Measurements from ENCODE around the gene FSIP1. TPM values are rescaled to one million over a fixed set of nuclear protein-coding genes. Genes with fewer than 3 reads are reported as not detected.

FSIP1 gene
- polyA plus RNA-seq, 3 donors = 0.10 to 0.48 (median 0.21) TPM

DNA sequence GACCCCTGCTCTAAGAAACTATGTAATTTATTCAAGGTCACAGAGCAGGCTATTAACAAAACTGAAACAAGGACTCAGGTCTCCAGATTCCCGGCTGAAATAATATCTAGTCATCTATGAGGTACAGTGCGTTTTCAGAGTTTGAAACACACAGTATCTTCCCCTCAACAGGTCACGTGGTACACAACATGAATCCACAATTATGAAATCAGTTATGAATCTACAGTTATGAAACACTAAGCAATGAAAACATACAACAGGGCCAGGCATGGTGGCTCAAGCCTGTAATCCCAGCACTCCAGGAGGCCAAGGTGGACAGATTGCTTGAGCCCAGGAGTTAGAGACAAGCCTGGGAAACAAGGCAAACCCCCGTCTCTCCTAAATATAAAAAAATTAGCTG, 72.7 kb downstream of the FSIP1 start:
- intact Hi-C loops (cut with micrococcal nuclease) = no loop called here

DNA sequence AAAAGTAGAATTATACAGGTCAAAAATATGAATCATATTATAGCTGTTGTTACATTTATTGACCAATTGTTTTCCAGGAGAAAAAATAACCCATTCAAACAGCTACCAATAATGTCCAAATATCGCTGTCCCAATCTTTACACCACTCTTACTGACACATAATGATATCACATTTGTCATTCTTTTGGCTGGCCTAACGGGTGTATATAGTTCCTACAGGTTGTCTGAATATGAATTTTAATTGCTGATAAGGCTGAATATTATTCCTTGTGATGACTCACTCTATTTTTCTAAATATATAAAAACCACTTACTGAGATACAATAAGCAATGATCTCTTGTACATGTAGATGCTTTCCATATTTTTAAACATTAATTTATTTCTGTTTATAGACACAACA, 76.4 kb downstream of the FSIP1 start:
- Histone ChIP-seq H3K9me3 (replicated peaks in 1 of 2; ENCODE audit: control insufficient read depth in 1 of 2, insufficient read depth in 1 of 2, low read length in 2 of 2) (no peaks in the 10 kb centered on the region), H3K27ac (ENCODE audit: low read depth in 1 of 2, low read length in 2 of 2) (no peak overlapping the region), H3K79me2 (ENCODE audit: insufficient read depth, low read length) (no peaks in the 10 kb centered on the region), H3K4me1 (ENCODE audit: control insufficient read depth in 1 of 2, insufficient read depth in 2 of 2, low read length in 2 of 2) (no peaks in the 10 kb centered on the region), H3K4me2 (replicated peaks; ENCODE audit: extremely low read depth, low read length, poor library complexity, severe bottlenecking) (no peak overlapping the region), H3K4me3 (replicated peaks in 1 of 3; ENCODE audit: low read depth in 2 of 3, low read length in 3 of 3) (no peak overlapping the region), H4K20me1 (ENCODE audit: insufficient read depth, low read length) (no peaks in the 10 kb centered on the region), H3K27me3 (ENCODE audit: control insufficient read depth in 2 of 2, insufficient read depth in 2 of 2, low read length in 2 of 2) (no peaks in the 10 kb centered on the region), H2AFZ (ENCODE audit: insufficient read depth, low read depth, low read length, poor library complexity, severe bottlenecking) (no peak overlapping the region), H3K36me3 (replicated peaks in 1 of 2; ENCODE audit: control insufficient read depth in 1 of 2, insufficient read depth in 2 of 2, low read length in 2 of 2) (no peaks in the 10 kb centered on the region), H3K9ac (ENCODE audit: insufficient read depth, low read length, poor library complexity, severe bottlenecking) (no peak overlapping the region)
- no peak overlapping the region for H3K27ac Mint-ChIP-seq
- no peak overlapping the region for H3K4me3 Mint-ChIP-seq
- no peaks in the 10 kb centered on the region for H3K4me1 Mint-ChIP-seq
- H3K36me3 Mint-ChIP-seq = no peaks in the 10 kb centered on the region
- DNase-seq = no peak
- no CpG with 5 or more reads among the region's 2 CpGs for WGBS (ENCODE audit: insufficient coverage)
- no peaks in the 10 kb centered on the region for H3K27me3 Mint-ChIP-seq (ENCODE audit: low read depth in 3 of 3)
- H3K9me3 Mint-ChIP-seq = no peaks in the 10 kb centered on the region
- intact Hi-C loops (cut with micrococcal nuclease) = no loop called here
- TF ChIP-seq, protein P1, sequence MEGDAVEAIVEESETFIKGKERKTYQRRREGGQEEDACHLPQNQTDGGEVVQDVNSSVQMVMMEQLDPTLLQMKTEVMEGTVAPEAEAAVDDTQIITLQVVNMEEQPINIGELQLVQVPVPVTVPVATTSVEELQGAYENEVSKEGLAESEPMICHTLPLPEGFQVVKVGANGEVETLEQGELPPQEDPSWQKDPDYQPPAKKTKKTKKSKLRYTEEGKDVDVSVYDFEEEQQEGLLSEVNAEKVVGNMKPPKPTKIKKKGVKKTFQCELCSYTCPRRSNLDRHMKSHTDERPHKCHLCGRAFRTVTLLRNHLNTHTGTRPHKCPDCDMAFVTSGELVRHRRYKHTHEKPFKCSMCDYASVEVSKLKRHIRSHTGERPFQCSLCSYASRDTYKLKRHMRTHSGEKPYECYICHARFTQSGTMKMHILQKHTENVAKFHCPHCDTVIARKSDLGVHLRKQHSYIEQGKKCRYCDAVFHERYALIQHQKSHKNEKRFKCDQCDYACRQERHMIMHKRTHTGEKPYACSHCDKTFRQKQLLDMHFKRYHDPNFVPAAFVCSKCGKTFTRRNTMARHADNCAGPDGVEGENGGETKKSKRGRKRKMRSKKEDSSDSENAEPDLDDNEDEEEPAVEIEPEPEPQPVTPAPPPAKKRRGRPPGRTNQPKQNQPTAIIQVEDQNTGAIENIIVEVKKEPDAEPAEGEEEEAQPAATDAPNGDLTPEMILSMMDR (IDR thresholded peaks at IDR 0.05) = no peak

More for the DNA sequence above, 72.7 kb downstream of the FSIP1 start:
- H3K9me3 Mint-ChIP-seq = no peaks in the 10 kb centered on the region
- H3K27ac Mint-ChIP-seq = no peak overlapping the region
- no peak overlapping the region for H3K4me3 ChIP-seq (replicated peaks in 1 of 3; ENCODE audit: low read depth in 2 of 3, low read length in 3 of 3)
- H3K27ac ChIP-seq (ENCODE audit: low read depth in 1 of 2, low read length in 2 of 2) = no peak overlapping the region
- no peaks in the 10 kb centered on the region for H3K27me3 ChIP-seq (ENCODE audit: control insufficient read depth in 2 of 2, insufficient read depth in 2 of 2, low read length in 2 of 2)
- H3K4me3 Mint-ChIP-seq = no peak overlapping the region
- 100% methylated on average over 3 of the region's 4 CpGs for WGBS (ENCODE audit: insufficient coverage)
- no peak overlapping the region for H3K4me2 ChIP-seq (replicated peaks; ENCODE audit: extremely low read depth, low read length, poor library complexity, severe bottlenecking)
- no peaks in the 10 kb centered on the region for H3K9me3 ChIP-seq (replicated peaks in 1 of 2; ENCODE audit: control insufficient read depth in 1 of 2, insufficient read depth in 1 of 2, low read length in 2 of 2)
- no peak overlapping the region for H3K9ac ChIP-seq (ENCODE audit: insufficient read depth, low read length, poor library complexity, severe bottlenecking)
- H3K79me2 ChIP-seq (ENCODE audit: insufficient read depth, low read length) = no peaks in the 10 kb centered on the region
- no peak overlapping the region for H2AFZ ChIP-seq (ENCODE audit: insufficient read depth, low read depth, low read length, poor library complexity, severe bottlenecking)
- H3K4me1 ChIP-seq (ENCODE audit: control insufficient read depth in 1 of 2, insufficient read depth in 2 of 2, low read length in 2 of 2) = no peaks in the 10 kb centered on the region
- no peak for DNase-seq
- no peaks in the 10 kb centered on the region for H3K4me1 Mint-ChIP-seq
- H3K36me3 Mint-ChIP-seq = no peaks in the 10 kb centered on the region
- no peaks in the 10 kb centered on the region for H3K27me3 Mint-ChIP-seq (ENCODE audit: low read depth in 3 of 3)
- TF ChIP-seq, protein P1 (IDR thresholded peaks at IDR 0.05) = no peak
- no peaks in the 10 kb centered on the region for H4K20me1 ChIP-seq (ENCODE audit: insufficient read depth, low read length)
- no peaks in the 10 kb centered on the region for H3K36me3 ChIP-seq (replicated peaks in 1 of 2; ENCODE audit: control insufficient read depth in 1 of 2, insufficient read depth in 2 of 2, low read length in 2 of 2)

Data from CD14-positive monocyte (primary cell).